ENCODE measurements around the gene MUTYH.

DNA sequence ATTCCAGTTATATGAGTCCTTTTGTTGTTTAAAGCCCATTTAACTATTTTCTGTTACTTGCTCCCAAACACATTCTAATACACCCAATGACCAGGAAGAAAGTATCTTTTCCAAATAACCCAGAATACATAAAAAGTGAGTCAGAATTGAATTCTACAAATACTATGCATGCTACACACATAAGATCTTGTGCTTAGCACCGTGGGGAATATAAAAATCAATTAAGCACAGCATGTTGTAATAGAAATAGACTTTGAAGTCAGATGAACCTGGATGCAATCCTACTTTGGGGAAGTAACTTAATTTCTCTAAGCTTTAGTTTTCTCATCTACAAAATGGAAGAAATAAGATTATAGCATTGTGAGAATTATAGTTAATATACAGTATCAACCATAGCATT, 40.5 kb upstream of the MUTYH start:
- TF ChIP-seq CTCF (IDR thresholded peaks at IDR 0.05) (no peak), POLR2A (IDR thresholded peaks at IDR 0.05) (no peak)
